DOHH2 (cell line): ENCODE data around the gene MAN2C1.

Experiments used
- CTCF ChIP-seq: fragments of 200-600 bp; sonication (generic); IDR thresholded peaks from one replicate; pipeline ENCODE4 v1.5.1; 2014; ENCODE audit warnings: antibody characterized with exemption, mild to moderate bottlenecking, low read depth, low read length; ENCODE audit not compliant: poor library complexity, severe bottlenecking
- EZH2phosphoT487 ChIP-seq: fragments of 200-600 bp; sonication (generic); IDR thresholded peaks from 2 replicates; pipeline ENCODE4 v1.6.1; 2017; ENCODE audit warnings: borderline replicate concordance, mild to moderate bottlenecking, antibody characterized with exemption, low read length, moderate library complexity, mixed read lengths

GRCh38 chr15:75407083-75407482 is 38.7 kb upstream of the MAN2C1 start:
- TF ChIP-seq CTCF (no peak), EZH2phosphoT487 (no peak)
